VCaP (cell line): ENCODE data around the gene LYVE1.

ENCODE experiments used
- H3K27ac ChIP-seq: fragments of 450-650 bp; 2 replicates; pipeline ENCODE4 v1.5.1; 2017
- CTCF ChIP-seq: fragments of 450-650 bp; conservative IDR thresholded peaks from 2 replicates; pipeline ENCODE4 v1.5.1; 2017; ENCODE audit warnings: mild to moderate bottlenecking, moderate library complexity

Gene LYVE1

GRCh38 chr11:10514709-10515108, 53.8 kb downstream of the LYVE1 start:
- no peak overlapping the region for H3K27ac ChIP-seq
- TF ChIP-seq CTCF = no peak

- peak; percentile 60 for TF ChIP-seq CTCF
- H3K27ac ChIP-seq = no peak overlapping the region
Measured at GRCh38 chr11:10514202-10514601, 54.3 kb downstream of the LYVE1 start.

GRCh38 chr11:10511181-10511621, 57.3 kb downstream of the LYVE1 start:
- no peak for TF ChIP-seq CTCF
- H3K27ac ChIP-seq = no peak overlapping the region
